GM10847 (cell line): Measurements from ENCODE around the gene PTMA.

Experiments
- POLR2A ChIP-seq: IDR thresholded peaks from 2 replicates; pipeline ENCODE4 v1.6.1; 2011; ENCODE audit not compliant: insufficient read length; ENCODE audit errors: extremely low read depth

PTMA gene

GRCh38 chr2:231715499-231715837 lies 7.1 kb downstream of the PTMA start:
- no peak for TF ChIP-seq POLR2A

- no peak for TF ChIP-seq POLR2A
Measured at GRCh38 chr2:231715988-231716616, 7.8 kb downstream of the PTMA start.

GRCh38 chr2:231716666-231717280 lies 8.4 kb downstream of the PTMA start:
- no peak for TF ChIP-seq POLR2A

GRCh38 chr2:231717281-231718171 lies 9.2 kb downstream of the PTMA start:
- peak; percentile 21 for TF ChIP-seq POLR2A

GRCh38 chr2:231718799-231719198 lies 10.5 kb downstream of the PTMA start:
- TF ChIP-seq POLR2A: no peak

- no peak for TF ChIP-seq POLR2A
Measured at GRCh38 chr2:231720292-231720986, 12.1 kb downstream of the PTMA start.

GRCh38 chr2:231720987-231721966 lies 13.0 kb downstream of the PTMA start:
- no peak for TF ChIP-seq POLR2A

- TF ChIP-seq POLR2A: no peak
Measured at GRCh38 chr2:231722721-231723307, 14.5 kb downstream of the PTMA start.

GRCh38 chr2:231725476-231725875 lies 17.2 kb downstream of the PTMA start:
- TF ChIP-seq POLR2A: no peak

GRCh38 chr2:231726276-231726675 lies 18.0 kb downstream of the PTMA start:
- no peak for TF ChIP-seq POLR2A

- TF ChIP-seq POLR2A: no peak
Measured at GRCh38 chr2:231727621-231728020, 19.3 kb downstream of the PTMA start.

GRCh38 chr2:231732604-231733003 lies 24.3 kb downstream of the PTMA start:
- TF ChIP-seq POLR2A: no peak

- TF ChIP-seq POLR2A: no peak
Measured at GRCh38 chr2:231737761-231738160, 29.4 kb downstream of the PTMA start.
